Stomach (tissue), 9 donors: ENCODE results near the gene KITLG. TPM values are rescaled to one million over a fixed set of nuclear protein-coding genes. Genes with fewer than 3 reads are reported as not detected.

Source experiments
- DNase-seq, 2 donors: peaks; one replicate each; pipeline versions ENCODE4 v3.0.0 to v3.0.0-alpha.2; 2013 to 2019
- H3K27ac ChIP-seq, 5 donors: fragments of 200-600 bp in 4 of 5; sonication (generic) in 4 of 5; one replicate each; pipeline ENCODE4 v1.5.1; 2013 to 2019; ENCODE audit warnings: mild to moderate bottlenecking in 1 of 5, moderate library complexity in 1 of 5
- H3K27me3 ChIP-seq, 3 donors: fragments of 200-600 bp; sonication (generic); one replicate each; pipeline ENCODE4 v1.5.1; 2017 to 2019; ENCODE audit warnings: mixed run types in 1 of 3
- H3K36me3 ChIP-seq, 4 donors: fragments of 200-600 bp; sonication (generic); 1 replicate in 3 of 4; 2 replicates in 1 of 4; pipeline ENCODE4 v1.5.1; 2016 to 2019
- H3K4me1 ChIP-seq, 4 donors: fragments of 200-600 bp; sonication (generic); one replicate each; pipeline ENCODE4 v1.5.1; 2016 to 2019
- H3K4me3 ChIP-seq, 4 donors: fragments of 200-600 bp; sonication (generic) in 3 of 4; one replicate each; pipeline ENCODE4 v1.5.1; 2016 to 2019; ENCODE audit warnings: mild to moderate bottlenecking in 1 of 4
- H3K9me3 ChIP-seq, 4 donors: fragments of 200-600 bp; sonication (generic); one replicate each; pipeline ENCODE4 v1.5.1; 2016 to 2019
- CTCF ChIP-seq, 7 experiments: fragments of 450-650 bp in 4 of 7; fragments of 200-600 bp in 3 of 7; sonication (generic) in 3 of 7; IDR thresholded peaks; one replicate each; pipeline ENCODE4 v1.5.1; 2016 to 2019; ENCODE audit warnings: antibody characterized with exemption in 7 of 7, control low read depth in 2 of 7, mild to moderate bottlenecking in 1 of 7
- EP300 ChIP-seq: sonication (generic); formaldehyde crosslinking; IDR thresholded peaks from one replicate; pipeline ENCODE4 v1.6.1; 2017; ENCODE audit warnings: antibody characterized with exemption
- POLR2A ChIP-seq, 4 donors: fragments of 450-650 bp; IDR thresholded peaks; one replicate each; pipeline ENCODE4 v1.6.1; 2016; ENCODE audit warnings: antibody characterized with exemption in 4 of 4, control low read depth in 2 of 4, mild to moderate bottlenecking in 1 of 4, moderate library complexity in 1 of 4
- POLR2AphosphoS5 ChIP-seq, 3 donors: sonication (generic); formaldehyde crosslinking; IDR thresholded peaks; one replicate each; pipeline ENCODE4 v1.6.1; 2016; ENCODE audit warnings: antibody characterized with exemption in 3 of 3
- WGBS, 5 donors: extraction: QIAGEN DNeasy Blood & Tissue Kit in 3 of 5; methylation state at CpG; one replicate each; pipeline versions ENCODE4 v1.1.5 to v1.1.7; 2013 to 2018; 5-methylcytosine and 5-hydroxymethylcytosine counted together
- intact Hi-C: fragments of 100-400 bp; cut with DNase I; formaldehyde crosslinking; loops from one replicate; pipeline ENCODE4 v1.15.1; 2023; ENCODE audit warnings: low total_unique reads
- polyA plus RNA-seq, 3 donors: library from polyadenylated mRNA; stranded (reverse); fragments of 200-250 nt; gene quantifications; one replicate each; pipeline ENCODE4 v1.2.3, GENCODE V29; 2013
- total RNA-seq, 5 donors: library from RNA; depleted of rRNA; stranded (reverse); fragments of >200 nt; gene quantifications; one replicate each; pipeline versions ENCODE4 v1.1.0 to v1.2.3, GENCODE V29; 2014 to 2016
- donor health status: healthy with polysubstance abuse.
- donor health status: Bipolar disorder and iron deficiency.
- donor health status: healthy.

The KITLG gene
- total and polyA plus RNA-seq, 8 donors, result 4.6 to 62.4 (median 21.4) TPM

GRCh38 chr12:88571543-88571942 lies 8.7 kb downstream of the KITLG start:
- intact Hi-C loops, result no loop called here
- TF ChIP-seq POLR2A (IDR thresholded peaks at IDR 0.05), result no peak
- TF ChIP-seq POLR2AphosphoS5 (IDR thresholded peaks at IDR 0.05), result no peak
- no peak for TF ChIP-seq EP300
- TF ChIP-seq CTCF (IDR thresholded peaks at IDR 0.05), result no peak
- Histone ChIP-seq H3K27me3 (no peaks in the 10 kb centered on the region), H3K4me1 (peaks cover 38 to 99% (median 77%) of the 10 kb centered on the region in 4 donors), H3K27ac (peak overlapping the region in 1 of 5 donors; percentile 32), H3K9me3 (no peaks in the 10 kb centered on the region), H3K4me3 (no peak overlapping the region), H3K36me3 (no peaks in the 10 kb centered on the region)
- DNase-seq, result no peak
- WGBS, 5 donors, result 76 to 88% (median 81%) methylated on average over 1 of the region's 1 CpG

GRCh38 chr12:88570103-88570502 lies 10.2 kb downstream of the KITLG start:
- H3K27ac ChIP-seq, result peak overlapping the region in 3 of 5 donors; percentile 5 to 68 (median 8)
- intact Hi-C loops, result no loop called here
- no peaks in the 10 kb centered on the region for H3K36me3 ChIP-seq
- H3K9me3 ChIP-seq, result no peaks in the 10 kb centered on the region
- peaks cover 47 to 99% (median 77%) of the 10 kb centered on the region in 4 donors for H3K4me1 ChIP-seq
- no peaks in the 10 kb centered on the region for H3K27me3 ChIP-seq
- H3K4me3 ChIP-seq, result no peak overlapping the region
- WGBS, 5 donors, result 43 to 60% (median 55%) methylated on average over 1 of the region's 1 CpG
- no peak for TF ChIP-seq CTCF (IDR thresholded peaks at IDR 0.05)
- TF ChIP-seq POLR2AphosphoS5 (IDR thresholded peaks at IDR 0.05), result peak in 1 of 3 donors; percentile 72
- no peak for TF ChIP-seq EP300
- DNase-seq, result peak in 1 of 2 donors; percentile 20

GRCh38 chr12:88566430-88566829 lies 13.8 kb downstream of the KITLG start:
- 18 to 50% (median 34%) methylated on average over 4 of the region's 4 CpGs for WGBS, 5 donors
- Histone ChIP-seq H3K36me3 (no peaks in the 10 kb centered on the region), H3K27me3 (no peaks in the 10 kb centered on the region), H3K9me3 (no peaks in the 10 kb centered on the region), H3K4me1 (peaks cover 36 to 90% (median 65%) of the 10 kb centered on the region in 4 donors), H3K4me3 (no peak overlapping the region), H3K27ac (peak overlapping the region in 4 of 5 donors; percentile 8 to 68 (median 42))
- peak; percentile 44 to 60 for DNase-seq
- intact Hi-C loops, result no loop called here
- TF ChIP-seq POLR2AphosphoS5 (IDR thresholded peaks at IDR 0.05) (peak in 2 of 3 donors; percentile 28 to 69), CTCF (IDR thresholded peaks at IDR 0.05) (no peak), POLR2A (IDR thresholded peaks at IDR 0.05) (no peak), EP300 (no peak)

GRCh38 chr12:88562846-88563582 lies 17.3 kb downstream of the KITLG start:
- no peaks in the 10 kb centered on the region for H3K9me3 ChIP-seq
- DNase-seq, result no peak
- 92 to 98% (median 96%) methylated on average over 4 of the region's 4 CpGs for WGBS, 5 donors
- H3K4me1 ChIP-seq, result peaks cover 26 to 86% (median 54%) of the 10 kb centered on the region in 4 donors
- TF ChIP-seq CTCF (IDR thresholded peaks at IDR 0.05) (no peak), EP300 (no peak), POLR2A (IDR thresholded peaks at IDR 0.05) (no peak), POLR2AphosphoS5 (IDR thresholded peaks at IDR 0.05) (no peak)
- H3K27ac ChIP-seq, result peak overlapping the region in 2 of 5 donors; percentile 25 to 51
- H3K27me3 ChIP-seq, result no peaks in the 10 kb centered on the region
- intact Hi-C loops, result no loop called here
- no peaks in the 10 kb centered on the region for H3K36me3 ChIP-seq
- H3K4me3 ChIP-seq, result no peak overlapping the region
